GM19238 (cell line): ENCODE measurements around the gene DDX5.

Experiments
- DNase-seq: peaks from one replicate; pipeline ENCODE4 v3.0.0; 2011; ENCODE audit warnings: low spot score; ENCODE audit not compliant: insufficient read length

DDX5 gene

DNA sequence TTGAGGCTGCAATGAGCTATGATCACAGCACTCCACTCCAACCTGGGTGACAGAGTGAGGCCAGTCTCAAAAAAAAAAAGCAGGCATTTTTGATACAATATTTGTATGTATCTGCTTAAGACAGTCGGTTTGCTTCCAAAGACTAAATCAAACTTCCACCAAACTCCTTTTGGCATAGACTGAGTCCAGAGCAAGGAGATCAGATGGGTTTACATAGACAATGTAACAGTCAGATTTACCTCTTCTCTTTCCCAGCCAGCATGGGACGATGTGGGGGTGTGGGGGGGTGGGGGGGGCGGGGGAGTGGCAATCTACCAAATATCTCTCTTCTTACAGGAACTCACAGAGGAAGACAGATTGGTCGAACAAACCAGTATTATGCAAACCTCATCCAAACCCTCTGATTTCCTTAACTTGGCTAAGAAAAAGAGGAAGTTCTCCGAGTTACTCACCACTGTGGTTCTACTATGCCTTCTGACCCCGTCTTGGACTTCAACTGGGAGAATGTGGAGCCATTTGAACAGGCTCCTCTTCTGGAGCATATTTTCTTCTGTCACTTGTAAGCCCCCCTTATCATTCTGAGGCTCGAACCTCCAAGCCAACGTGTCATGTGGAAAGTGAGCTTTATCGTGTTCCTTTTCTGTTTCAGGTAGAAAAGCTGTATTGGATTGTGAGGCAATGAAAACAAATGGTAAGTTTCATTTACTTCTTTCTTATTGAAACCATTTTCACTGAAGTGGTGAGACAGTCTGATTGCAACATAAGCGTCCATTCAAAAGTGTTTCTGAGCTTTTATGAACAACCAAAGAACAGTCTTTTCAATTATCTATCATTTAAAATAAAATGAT is 57.2 kb downstream of the DDX5 start, which contains the start of gene MILR1:
TSS of gene MILR1 (plus strand) at position 451 of the 848 bp plus-strand sequence. CDS start at position 505, 54 bp downstream.
- DNase-seq = no peak
